Measurements from ENCODE around the gene GPSM1.

DNA sequence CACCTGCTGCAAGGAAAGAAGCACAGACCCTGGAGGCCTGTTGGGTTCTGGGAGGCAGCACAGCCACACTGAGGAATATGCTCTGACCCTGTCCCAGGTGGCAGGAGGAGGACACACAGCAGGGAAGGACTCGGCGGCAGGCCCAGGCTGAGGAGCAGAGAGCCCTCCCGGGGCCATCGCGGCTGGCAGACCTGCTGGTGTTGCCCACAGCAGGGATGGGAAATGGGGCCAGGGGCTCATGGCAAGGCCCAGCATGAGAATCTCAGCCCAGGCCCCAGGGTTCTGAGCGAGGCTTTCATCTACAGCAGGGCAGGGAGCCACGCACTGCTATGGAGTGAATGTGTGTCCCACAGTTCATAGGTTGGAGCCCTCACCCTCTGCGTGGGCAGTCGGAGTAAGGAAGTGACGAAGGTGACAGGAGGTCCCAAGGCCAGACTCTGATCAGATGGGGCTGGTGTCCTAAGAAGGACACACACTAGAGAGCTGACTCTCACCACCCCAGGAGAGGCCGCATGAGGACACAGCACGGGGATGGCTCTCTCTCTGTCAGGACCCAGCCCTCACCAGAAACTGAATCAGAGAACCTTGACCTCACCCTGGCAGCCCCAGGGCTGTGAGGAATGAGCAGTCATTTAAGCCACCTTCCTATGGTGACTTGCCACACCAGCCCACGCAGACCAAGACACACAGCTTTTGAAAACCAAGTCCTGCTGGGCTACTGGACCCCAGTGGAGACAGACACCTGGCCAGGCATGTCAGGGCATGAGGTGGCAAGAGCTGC is 10.3 kb upstream of the GPSM1 start:
- TF ChIP-seq EZH2 (IDR thresholded peaks at IDR 0.05; ENCODE audit: low read length, unreplicated experiment): no peak
- TF ChIP-seq, protein P1, sequence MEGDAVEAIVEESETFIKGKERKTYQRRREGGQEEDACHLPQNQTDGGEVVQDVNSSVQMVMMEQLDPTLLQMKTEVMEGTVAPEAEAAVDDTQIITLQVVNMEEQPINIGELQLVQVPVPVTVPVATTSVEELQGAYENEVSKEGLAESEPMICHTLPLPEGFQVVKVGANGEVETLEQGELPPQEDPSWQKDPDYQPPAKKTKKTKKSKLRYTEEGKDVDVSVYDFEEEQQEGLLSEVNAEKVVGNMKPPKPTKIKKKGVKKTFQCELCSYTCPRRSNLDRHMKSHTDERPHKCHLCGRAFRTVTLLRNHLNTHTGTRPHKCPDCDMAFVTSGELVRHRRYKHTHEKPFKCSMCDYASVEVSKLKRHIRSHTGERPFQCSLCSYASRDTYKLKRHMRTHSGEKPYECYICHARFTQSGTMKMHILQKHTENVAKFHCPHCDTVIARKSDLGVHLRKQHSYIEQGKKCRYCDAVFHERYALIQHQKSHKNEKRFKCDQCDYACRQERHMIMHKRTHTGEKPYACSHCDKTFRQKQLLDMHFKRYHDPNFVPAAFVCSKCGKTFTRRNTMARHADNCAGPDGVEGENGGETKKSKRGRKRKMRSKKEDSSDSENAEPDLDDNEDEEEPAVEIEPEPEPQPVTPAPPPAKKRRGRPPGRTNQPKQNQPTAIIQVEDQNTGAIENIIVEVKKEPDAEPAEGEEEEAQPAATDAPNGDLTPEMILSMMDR (conservative IDR thresholded peaks at IDR 0.05; ENCODE audit: low read depth, low read length): no peak

All from PC-3 (cell line).